ENCODE measurements around the gene TAS2R50.
A peak's percentile ranks its signal among the peaks of the same experiment; 100 is the strongest.

TAS2R50 gene

GRCh38 chr12:10965476-10965875 lies 21.2 kb downstream of the TAS2R50 start:
- DNase-seq = no peak
- Histone ChIP-seq H3K36me3 (no peaks in the 10 kb centered on the region), H3K4me3 (ENCODE audit: low read depth, low read length) (no peak overlapping the region), H3K27me3 (no peaks in the 10 kb centered on the region), H3K9me3 (no peaks in the 10 kb centered on the region), H3K4me1 (no peaks in the 10 kb centered on the region)
- TF ChIP-seq CTCF (IDR thresholded peaks at IDR 0.05; ENCODE audit: low read depth, low read length) = no peak

DNA sequence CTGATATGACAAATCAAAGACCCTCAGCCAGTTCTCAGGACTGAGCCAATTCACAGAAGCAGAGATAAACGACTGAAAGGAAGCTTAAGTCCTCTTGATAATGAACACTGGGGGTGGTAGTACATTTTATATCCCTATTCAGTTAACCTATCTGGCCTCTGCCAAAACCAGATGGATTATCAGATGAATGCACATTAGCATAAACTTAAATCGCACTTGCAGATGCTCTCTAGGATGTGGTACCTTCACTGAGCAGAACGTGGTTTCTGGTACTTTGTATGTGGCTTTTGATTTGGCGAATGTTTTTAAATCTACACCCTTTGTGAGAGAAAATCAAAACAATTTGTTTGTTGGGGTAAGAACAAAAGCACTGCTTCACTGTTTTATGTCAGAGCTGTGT lies 26.5 kb downstream of the TAS2R50 start:
- no peaks in the 10 kb centered on the region for H3K36me3 ChIP-seq
- H3K4me1 ChIP-seq = no peaks in the 10 kb centered on the region
- no peak for TF ChIP-seq CTCF (IDR thresholded peaks at IDR 0.05; ENCODE audit: low read depth, low read length)
- no peaks in the 10 kb centered on the region for H3K9me3 ChIP-seq
- no peak overlapping the region for H3K4me3 ChIP-seq (ENCODE audit: low read depth, low read length)
- DNase-seq = no peak
- H3K27me3 ChIP-seq = no peaks in the 10 kb centered on the region

DNA sequence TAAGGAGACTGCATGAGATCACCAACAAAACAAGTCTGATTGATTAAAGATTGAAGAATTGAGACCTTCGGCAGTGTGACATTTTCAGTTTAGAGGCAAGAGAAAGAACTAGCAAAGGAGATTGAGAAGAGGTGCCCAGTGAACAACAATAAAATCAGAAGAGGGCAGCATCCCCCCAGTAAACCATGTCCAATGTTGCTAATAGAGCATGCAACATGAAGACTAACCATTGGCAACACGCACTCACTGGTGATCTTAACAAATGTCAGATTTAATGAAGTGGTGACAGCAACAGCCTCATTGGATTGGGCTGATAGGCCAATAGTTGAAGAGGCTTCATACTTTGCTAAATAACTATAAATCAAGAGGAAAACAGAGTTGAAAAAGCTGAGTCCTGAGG lies 26.9 kb downstream of the TAS2R50 start:
- peak; percentile 18 for DNase-seq
- H3K9me3 ChIP-seq = no peaks in the 10 kb centered on the region
- TF ChIP-seq CTCF (IDR thresholded peaks at IDR 0.05; ENCODE audit: low read depth, low read length) = peak; percentile 36

DNA sequence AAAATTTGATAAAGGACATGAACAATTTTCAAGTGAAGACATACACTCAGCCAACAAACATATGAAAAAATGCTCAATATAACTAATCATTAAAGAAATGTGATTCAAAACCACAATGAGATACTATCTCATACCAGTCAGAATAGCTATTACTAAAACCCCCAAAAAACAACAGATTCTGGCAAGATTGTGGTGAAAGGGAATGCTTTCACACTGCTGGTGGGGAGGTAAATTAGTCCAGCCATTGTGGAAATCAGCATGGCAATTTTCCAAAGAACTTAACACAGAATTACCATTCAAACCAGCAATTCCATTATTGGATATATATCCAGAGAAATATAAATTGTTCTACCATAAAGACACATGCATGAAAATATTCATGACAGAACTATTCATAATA lies 29.0 kb downstream of the TAS2R50 start:
- Histone ChIP-seq H3K4me3 (ENCODE audit: low read depth, low read length) (no peak overlapping the region), H3K36me3 (no peaks in the 10 kb centered on the region), H3K27me3 (no peaks in the 10 kb centered on the region), H3K9me3 (no peaks in the 10 kb centered on the region), H3K4me1 (no peaks in the 10 kb centered on the region)
- DNase-seq = no peak
- no peak for TF ChIP-seq CTCF (IDR thresholded peaks at IDR 0.05; ENCODE audit: low read depth, low read length)

More for the DNA sequence above, 26.9 kb downstream of the TAS2R50 start:
- Histone ChIP-seq H3K27me3 (no peaks in the 10 kb centered on the region), H3K4me1 (no peaks in the 10 kb centered on the region), H3K36me3 (no peaks in the 10 kb centered on the region), H3K4me3 (ENCODE audit: low read depth, low read length) (no peak overlapping the region)

- Histone ChIP-seq H3K36me3 (no peaks in the 10 kb centered on the region), H3K4me3 (ENCODE audit: low read depth, low read length) (no peak overlapping the region), H3K27me3 (no peaks in the 10 kb centered on the region), H3K4me1 (no peaks in the 10 kb centered on the region), H3K9me3 (no peaks in the 10 kb centered on the region)
- no peak for TF ChIP-seq CTCF (IDR thresholded peaks at IDR 0.05; ENCODE audit: low read depth, low read length)
- DNase-seq = no peak
Observed at GRCh38 chr12:10956085-10956484, 30.6 kb downstream of the TAS2R50 start.

- Histone ChIP-seq H3K27me3 (no peaks in the 10 kb centered on the region), H3K4me1 (no peaks in the 10 kb centered on the region), H3K36me3 (no peaks in the 10 kb centered on the region), H3K9me3 (no peaks in the 10 kb centered on the region), H3K4me3 (ENCODE audit: low read depth, low read length) (no peak overlapping the region)
- no peak for DNase-seq
- TF ChIP-seq CTCF (IDR thresholded peaks at IDR 0.05; ENCODE audit: low read depth, low read length) = no peak
Observed at GRCh38 chr12:10952645-10953044, 34.1 kb downstream of the TAS2R50 start.

All from BE2C (cell line).